A549 (cell line): Measurements from ENCODE around the gene OPRL1. TPM values are rescaled to one million over a fixed set of nuclear protein-coding genes. Genes with fewer than 3 reads are reported as not detected.
A peak's percentile ranks its signal among the peaks of the same experiment; 100 is the strongest.

Experiments used
- ATAC-seq, 2 experiments: fragments of 200-7000 bp in 1 of 2; fragments of >200 bp in 1 of 2; cut with Nextera tagmentation in 1 of 2; cut with Tn5 transposase in 1 of 2; 3 replicates each; pipeline versions ENCODE4 v1.8.0 to v1.9.1; 2018 to 2020; ENCODE audit warnings: mild to moderate bottlenecking in 1 of 2, moderate library complexity in 1 of 2
- CTCF ChIA-PET: fragments of 300-600 bp; sonication (Branson Sonifier 250); formaldehyde crosslinking; extraction: SDS; loops from one replicate; lab custom pipeline; 2021; ENCODE audit warnings: antibody characterized with exemption, inconsistent platforms; lab: Yijun Ruan, JAX
- POLR2A ChIA-PET: fragments of 350-600 bp; formaldehyde crosslinking; extraction: SDS; loops from one replicate; lab custom pipeline; 2021; ENCODE audit warnings: antibody characterized with exemption, inconsistent platforms; lab: Yijun Ruan, JAX
- DNase-seq, 2 experiments: peaks; one replicate each; pipeline versions ENCODE4 v3.0.0 to v3.0.0-alpha.2; 2011 to 2016; ENCODE audit warnings: low read depth in 1 of 2, low spot score in 1 of 2
- FAIRE-seq: peaks from 2 replicates; lab custom pipeline; 2011; peaks lifted over from hg19 to GRCh38; lab: Jason Lieb, UNC
- H3K27ac ChIP-seq, 2 experiments: fragments of >200 bp; sonication (Bioruptor Twin); formaldehyde crosslinking; 3 replicates each; pipeline ENCODE4 v1.5.1; 2016 to 2017
- H3K4me1 ChIP-seq: fragments of >200 bp; sonication (Bioruptor Twin); formaldehyde crosslinking; 3 replicates; pipeline ENCODE4 v1.6.1; 2016
- H3K4me2 ChIP-seq: fragments of >200 bp; sonication (Bioruptor Twin); formaldehyde crosslinking; 3 replicates; pipeline ENCODE4 v1.6.1; 2016
- H3K4me3 ChIP-seq: fragments of >200 bp; sonication (Bioruptor Twin); formaldehyde crosslinking; 3 replicates; pipeline ENCODE4 v1.5.1; 2016
- H3K9me3 ChIP-seq: fragments of >200 bp; sonication (Bioruptor Twin); formaldehyde crosslinking; 3 replicates; pipeline ENCODE4 v1.6.1; 2016
- BHLHE40 ChIP-seq: IDR thresholded peaks from 2 replicates; pipeline ENCODE4 v1.6.1; 2012; ENCODE audit warnings: low read depth, low read length, inconsistent platforms
- CBX2 ChIP-seq: fragments of 200-600 bp; sonication (generic); IDR thresholded peaks from 2 replicates; pipeline ENCODE4 v1.6.1; 2016; ENCODE audit warnings: low read depth, mild to moderate bottlenecking, borderline replicate concordance
- E2F6 ChIP-seq: IDR thresholded peaks from 2 replicates; pipeline ENCODE4 v1.6.1; 2012; ENCODE audit warnings: low read depth, borderline replicate concordance
- EHMT2 ChIP-seq: fragments of 200-600 bp; sonication (generic); IDR thresholded peaks from 2 replicates; pipeline ENCODE4 v1.6.1; 2016; ENCODE audit warnings: antibody characterized with exemption, low read depth, mild to moderate bottlenecking, moderate library complexity
- FOSL2 ChIP-seq, 2 experiments: fragments of 450-650 bp in 1 of 2; fragments of >200 bp in 1 of 2; sonication (Bioruptor Twin) in 1 of 2; formaldehyde crosslinking; IDR thresholded peaks; 2 replicates each; pipeline versions ENCODE4 v1.5.0 to v1.6.1; 2016 to 2020; ENCODE audit warnings: mild to moderate bottlenecking in 1 of 2, moderate library complexity in 1 of 2
- GATA3 ChIP-seq: IDR thresholded peaks from 2 replicates; pipeline ENCODE4 v1.6.1; 2012; ENCODE audit warnings: borderline replicate concordance
- HEYL ChIP-seq: fragments of 250-450 bp; sonication (Bioruptor Pico); IDR thresholded peaks from 2 replicates; pipeline ENCODE4 v1.8.0; 2021; ENCODE audit warnings: mild to moderate bottlenecking, moderate library complexity
- HOXB5 ChIP-seq: fragments of 250-450 bp; sonication (Bioruptor Pico); IDR thresholded peaks from 2 replicates; pipeline ENCODE4 v1.5.0; 2020; ENCODE audit warnings: mild to moderate bottlenecking, moderate library complexity
- KDM1A ChIP-seq: fragments of 200-600 bp; sonication (generic); IDR thresholded peaks from 2 replicates; pipeline ENCODE4 v1.6.1; 2016; ENCODE audit warnings: low read depth, mild to moderate bottlenecking
- KDM5A ChIP-seq: fragments of 200-600 bp; sonication (generic); IDR thresholded peaks from 2 replicates; pipeline ENCODE4 v1.6.1; 2016; ENCODE audit warnings: antibody characterized with exemption, mild to moderate bottlenecking
- NFE2L2 ChIP-seq: fragments of 150-350 bp; conservative IDR thresholded peaks from 2 replicates; pipeline ENCODE4 v1.6.1; 2014; ENCODE audit warnings: low read length
- PBX3 ChIP-seq: IDR thresholded peaks from 2 replicates; pipeline ENCODE4 v1.6.1; 2012
- PHF8 ChIP-seq: fragments of 200-600 bp; sonication (generic); IDR thresholded peaks from 2 replicates; pipeline ENCODE4 v1.6.1; 2016; ENCODE audit warnings: low read depth, mild to moderate bottlenecking, antibody characterized with exemption, moderate library complexity, borderline replicate concordance
- RARB ChIP-seq: fragments of 250-450 bp; sonication (Bioruptor Pico); IDR thresholded peaks from 2 replicates; pipeline ENCODE4 v1.8.0; 2021; ENCODE audit warnings: mild to moderate bottlenecking, moderate library complexity
- RCOR1 ChIP-seq: fragments of 150-350 bp; IDR thresholded peaks from 2 replicates; pipeline ENCODE4 v1.6.1; 2014; ENCODE audit warnings: antibody characterized with exemption, low read length, low read depth
- SMC3 ChIP-seq: fragments of >200 bp; sonication (Bioruptor Twin); formaldehyde crosslinking; IDR thresholded peaks from 3 replicates; pipeline ENCODE4 v1.6.1; 2018; ENCODE audit warnings: inconsistent platforms
- ZC3H11A ChIP-seq: fragments of 450-650 bp; IDR thresholded peaks from 2 replicates; pipeline ENCODE4 v1.6.1; 2014; ENCODE audit warnings: antibody characterized with exemption, mild to moderate bottlenecking
- ZSCAN20 ChIP-seq: fragments of 250-450 bp; sonication (Bioruptor Pico); IDR thresholded peaks from 2 replicates; pipeline ENCODE4 v1.8.0; 2022; ENCODE audit warnings: mild to moderate bottlenecking, moderate library complexity
- WGBS: methylation state at CpG from one replicate; pipeline ENCODE4 v1.1.6; 2017; ENCODE audit errors: missing lambda C conversion rate; 5-methylcytosine and 5-hydroxymethylcytosine counted together
- polyA plus RNA-seq, 4 experiments: library from polyadenylated mRNA; depleted of rRNA in 3 of 4; stranded (reverse); fragments of >200 nt; fragmentation: RNase III in 1 of 4; extraction: RNeasy Plus Mini Kit Qiagen cat#74134 plus additional on column Dnase treatment in 1 of 4; gene quantifications; 2 replicates in 3 of 4; 3 replicates in 1 of 4; pipeline ENCODE4 v1.2.3, GENCODE V29; 2011 to 2017
- TF ChIP-seq, protein P1 (sequence below): fragments of >200 bp; sonication (Bioruptor Twin); formaldehyde crosslinking; IDR thresholded peaks from 3 replicates; pipeline ENCODE4 v1.6.1; 2016
- TF ChIP-seq, protein P2 (sequence below): fragments of 450-650 bp; IDR thresholded peaks from 2 replicates; pipeline ENCODE4 v1.6.1; 2014; ENCODE audit warnings: antibody characterized with exemption
- TF ChIP-seq, protein P3 (sequence below): fragments of 200-600 bp; sonication (generic); IDR thresholded peaks from 2 replicates; pipeline ENCODE4 v1.6.1; 2016; ENCODE audit warnings: antibody characterized with exemption, mild to moderate bottlenecking, moderate library complexity

The OPRL1 gene
- polyA plus RNA-seq, 2 of the 4 experiments (the other 2 are of a cell fraction): 0.54 to 1.2 TPM

GRCh38 chr20:64106981-64107735, 27.3 kb downstream of the OPRL1 start, which contains the start of gene NPBWR2:
NPBWR2 (minus strand) TSS chr20:64107565; CDS start chr20:64106831, 734 bp downstream.
- CTCF ChIA-PET: interaction anchor here (1.0 to 7.1 kb wide), 4 partner anchors 9 to 50 kb away, joined by 3 to 63 read pairs (median 4); partner anchors contain the start of gene LKAAEAR1

GRCh38 chr20:64107736-64108457, 28.0 kb downstream of the OPRL1 start:
- Histone ChIP-seq H3K9me3 (no peaks in the 10 kb centered on the region), H3K27ac (no peak overlapping the region), H3K4me3 (no peak overlapping the region), H3K4me2 (no peak overlapping the region), H3K4me1 (no peaks in the 10 kb centered on the region)
- DNase-seq: no peak
- ChIA-PET POLR2A (no interaction called here), CTCF (interaction anchor here (0.5 to 7.1 kb wide), 4 partner anchors 13 to 51 kb away, joined by 3 to 63 read pairs (median 5); partner anchors contain the start of gene LKAAEAR1)
- TF ChIP-seq EHMT2 (no peak), KDM1A (no peak), RCOR1 (no peak), PHF8 (no peak), ZC3H11A (no peak), E2F6 (no peak)
- TF ChIP-seq, protein P1, sequence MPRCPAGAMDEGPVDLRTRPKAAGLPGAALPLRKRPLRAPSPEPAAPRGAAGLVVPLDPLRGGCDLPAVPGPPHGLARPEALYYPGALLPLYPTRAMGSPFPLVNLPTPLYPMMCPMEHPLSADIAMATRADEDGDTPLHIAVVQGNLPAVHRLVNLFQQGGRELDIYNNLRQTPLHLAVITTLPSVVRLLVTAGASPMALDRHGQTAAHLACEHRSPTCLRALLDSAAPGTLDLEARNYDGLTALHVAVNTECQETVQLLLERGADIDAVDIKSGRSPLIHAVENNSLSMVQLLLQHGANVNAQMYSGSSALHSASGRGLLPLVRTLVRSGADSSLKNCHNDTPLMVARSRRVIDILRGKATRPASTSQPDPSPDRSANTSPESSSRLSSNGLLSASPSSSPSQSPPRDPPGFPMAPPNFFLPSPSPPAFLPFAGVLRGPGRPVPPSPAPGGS: no peak
- TF ChIP-seq, protein P2, sequence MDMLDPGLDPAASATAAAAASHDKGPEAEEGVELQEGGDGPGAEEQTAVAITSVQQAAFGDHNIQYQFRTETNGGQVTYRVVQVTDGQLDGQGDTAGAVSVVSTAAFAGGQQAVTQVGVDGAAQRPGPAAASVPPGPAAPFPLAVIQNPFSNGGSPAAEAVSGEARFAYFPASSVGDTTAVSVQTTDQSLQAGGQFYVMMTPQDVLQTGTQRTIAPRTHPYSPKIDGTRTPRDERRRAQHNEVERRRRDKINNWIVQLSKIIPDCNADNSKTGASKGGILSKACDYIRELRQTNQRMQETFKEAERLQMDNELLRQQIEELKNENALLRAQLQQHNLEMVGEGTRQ: no peak
- 83% methylated on average over 19 of the region's 19 CpGs for WGBS
- ATAC-seq: no peak
- FAIRE-seq: no peak

More at GRCh38 chr20:64106981-64107735, 27.3 kb downstream of the OPRL1 start, which contains the start of gene NPBWR2:
- POLR2A ChIA-PET: no interaction called here
- Histone ChIP-seq H3K9me3 (no peaks in the 10 kb centered on the region), H3K27ac (no peak within 1 kb of the TSS), H3K4me2 (no peak within 1 kb of the TSS), H3K4me1 (0 out of 3 replicates have a peak, but pooled peaks cover 3% of the 10 kb centered on the region), H3K4me3 (no peak within 1 kb of the TSS)
- 65% methylated on average over 17 of the region's 22 CpGs for WGBS
- DNase-seq: no peak
- ATAC-seq: peak; percentile 7 to 28; a peak in 3 of 6 replicates
- FAIRE-seq: no peak
- TF ChIP-seq SMC3: no peak

- H3K4me3 ChIP-seq: no peak overlapping the region
- CTCF ChIA-PET: interaction anchor here (0.8 to 7.1 kb wide), 5 partner anchors 12 to 71 kb away, joined by 3 to 63 read pairs (median 3); partner anchors contain the start of gene LKAAEAR1
- H3K27ac ChIP-seq: no peak overlapping the region
- no peak for DNase-seq
- H3K4me1 ChIP-seq: no peaks in the 10 kb centered on the region
- no peaks in the 10 kb centered on the region for H3K9me3 ChIP-seq
- no peak for ATAC-seq
- no peak for FAIRE-seq
- POLR2A ChIA-PET: no interaction called here
- no peak overlapping the region for H3K4me2 ChIP-seq
- 63% methylated on average over 16 of the region's 26 CpGs for WGBS
- TF ChIP-seq BHLHE40: no peak
- TF ChIP-seq CBX2: no peak
- no peak for TF ChIP-seq KDM5A
- TF ChIP-seq HOXB5 (CRISPR knock-in tag): no peak
- TF ChIP-seq ZC3H11A: no peak
- no peak for TF ChIP-seq FOSL2 (IDR thresholded peaks at IDR 0.05)
- TF ChIP-seq FOSL2 (CRISPR knock-in tag; IDR thresholded peaks at IDR 0.05): no peak
- TF ChIP-seq RARB (CRISPR knock-in tag): no peak
- no peak for TF ChIP-seq GATA3
- no peak for TF ChIP-seq PBX3
- no peak for TF ChIP-seq HEYL (CRISPR knock-in tag)
- TF ChIP-seq, protein P3, sequence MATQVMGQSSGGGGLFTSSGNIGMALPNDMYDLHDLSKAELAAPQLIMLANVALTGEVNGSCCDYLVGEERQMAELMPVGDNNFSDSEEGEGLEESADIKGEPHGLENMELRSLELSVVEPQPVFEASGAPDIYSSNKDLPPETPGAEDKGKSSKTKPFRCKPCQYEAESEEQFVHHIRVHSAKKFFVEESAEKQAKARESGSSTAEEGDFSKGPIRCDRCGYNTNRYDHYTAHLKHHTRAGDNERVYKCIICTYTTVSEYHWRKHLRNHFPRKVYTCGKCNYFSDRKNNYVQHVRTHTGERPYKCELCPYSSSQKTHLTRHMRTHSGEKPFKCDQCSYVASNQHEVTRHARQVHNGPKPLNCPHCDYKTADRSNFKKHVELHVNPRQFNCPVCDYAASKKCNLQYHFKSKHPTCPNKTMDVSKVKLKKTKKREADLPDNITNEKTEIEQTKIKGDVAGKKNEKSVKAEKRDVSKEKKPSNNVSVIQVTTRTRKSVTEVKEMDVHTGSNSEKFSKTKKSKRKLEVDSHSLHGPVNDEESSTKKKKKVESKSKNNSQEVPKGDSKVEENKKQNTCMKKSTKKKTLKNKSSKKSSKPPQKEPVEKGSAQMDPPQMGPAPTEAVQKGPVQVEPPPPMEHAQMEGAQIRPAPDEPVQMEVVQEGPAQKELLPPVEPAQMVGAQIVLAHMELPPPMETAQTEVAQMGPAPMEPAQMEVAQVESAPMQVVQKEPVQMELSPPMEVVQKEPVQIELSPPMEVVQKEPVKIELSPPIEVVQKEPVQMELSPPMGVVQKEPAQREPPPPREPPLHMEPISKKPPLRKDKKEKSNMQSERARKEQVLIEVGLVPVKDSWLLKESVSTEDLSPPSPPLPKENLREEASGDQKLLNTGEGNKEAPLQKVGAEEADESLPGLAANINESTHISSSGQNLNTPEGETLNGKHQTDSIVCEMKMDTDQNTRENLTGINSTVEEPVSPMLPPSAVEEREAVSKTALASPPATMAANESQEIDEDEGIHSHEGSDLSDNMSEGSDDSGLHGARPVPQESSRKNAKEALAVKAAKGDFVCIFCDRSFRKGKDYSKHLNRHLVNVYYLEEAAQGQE: no peak
- no peak for TF ChIP-seq ZSCAN20 (CRISPR knock-in tag)
- no peak for TF ChIP-seq NFE2L2
Measured at GRCh38 chr20:64108731-64109681, 29.1 kb downstream of the OPRL1 start.
